Karpas-422 (cell line): ENCODE data around the gene CSF3. TPM values are rescaled to one million over a fixed set of nuclear protein-coding genes. Genes with fewer than 3 reads are reported as not detected.
A peak's percentile ranks its signal among the peaks of the same experiment; 100 is the strongest.

ENCODE experiments used
- DNase-seq: peaks from one replicate; pipeline ENCODE4 v3.0.0-alpha.2; 2015
- H2AFZ ChIP-seq: fragments of 200-600 bp; sonication (generic); 2 replicates; pipeline ENCODE4 v1.6.1; 2014; ENCODE audit warnings: antibody characterized with exemption, low read length, mixed read lengths
- H3K27ac ChIP-seq: fragments of 200-600 bp; sonication (generic); 2 replicates; pipeline ENCODE4 v1.5.1; 2014; ENCODE audit warnings: mild to moderate bottlenecking, low read length, moderate library complexity
- H3K27me3 ChIP-seq: fragments of 200-600 bp; sonication (generic); 2 replicates; pipeline ENCODE4 v1.6.1; 2014; ENCODE audit warnings: low read length, mixed read lengths
- H3K36me3 ChIP-seq: fragments of 200-600 bp; sonication (generic); 2 replicates; pipeline ENCODE4 v1.6.1; 2014; ENCODE audit warnings: low read length, mixed read lengths; ENCODE audit not compliant: insufficient read depth
- H3K4me1 ChIP-seq: fragments of 200-600 bp; sonication (generic); 2 replicates; pipeline ENCODE4 v1.6.1; 2014; ENCODE audit warnings: mild to moderate bottlenecking, low read length, mixed read lengths
- H3K4me2 ChIP-seq: fragments of 200-600 bp; sonication (generic); 2 replicates; pipeline ENCODE4 v1.6.1; 2014; ENCODE audit warnings: low read length, low read depth, mild to moderate bottlenecking; ENCODE audit not compliant: poor library complexity, severe bottlenecking
- H3K4me3 ChIP-seq: fragments of 200-600 bp; sonication (generic); 2 replicates; pipeline ENCODE4 v1.5.1; 2014; ENCODE audit warnings: mild to moderate bottlenecking, antibody characterized with exemption, low read length, mixed read lengths
- H3K79me2 ChIP-seq: fragments of 200-600 bp; sonication (generic); 2 replicates; pipeline ENCODE4 v1.6.1; 2014; ENCODE audit warnings: mild to moderate bottlenecking, low read length, mixed read lengths
- H3K9ac ChIP-seq: fragments of 200-600 bp; sonication (generic); 2 replicates; pipeline ENCODE4 v1.6.0; 2014; ENCODE audit warnings: low read length
- H3K9me2 ChIP-seq: fragments of 200-600 bp; sonication (generic), shearing (Covaris generic); replicated peaks from 2 replicates; pipeline ENCODE4 v1.6.0; 2014; ENCODE audit warnings: mild to moderate bottlenecking, low read length, moderate library complexity; ENCODE audit not compliant: insufficient read depth
- H3K9me3 ChIP-seq: fragments of 300-700, 200-600 bp; sonication (generic); 2 replicates; pipeline ENCODE4 v1.6.1; 2014; ENCODE audit warnings: low read length, mixed read lengths
- H4K20me1 ChIP-seq: fragments of 200-600 bp; sonication (generic); 2 replicates; pipeline ENCODE4 v1.6.1; 2014; ENCODE audit warnings: mild to moderate bottlenecking, antibody characterized with exemption, low read length, low read depth; ENCODE audit not compliant: insufficient read depth
- total RNA-seq: library from RNA; depleted of rRNA; stranded (reverse); fragments of >200 nt; shearing (Covaris generic); gene quantifications from 2 replicates; pipeline ENCODE4 v1.2.3, GENCODE V29; 2014; ENCODE audit warnings: low replicate concordance

The CSF3 gene
- total RNA-seq, 1 experiment from 2014 or later, result not detected

GRCh38 chr17:40058186-40058784 lies 43.0 kb downstream of the CSF3 start:
- Histone ChIP-seq H3K27ac (no peak overlapping the region), H3K36me3 (no peaks in the 10 kb centered on the region), H3K9me3 (no peaks in the 10 kb centered on the region), H4K20me1 (no peaks in the 10 kb centered on the region), H3K79me2 (peaks cover 9% of the 10 kb centered on the region), H3K9ac (no peak overlapping the region), H3K9me2 (no peaks in the 10 kb centered on the region), H3K4me2 (no peak overlapping the region), H3K4me3 (no peak overlapping the region), H2AFZ (no peak overlapping the region), H3K27me3 (0 out of 2 replicates have a peak, but pooled peaks cover 4% of the 10 kb centered on the region), H3K4me1 (peaks cover 19% of the 10 kb centered on the region)
- peak; percentile 37 for DNase-seq

- Histone ChIP-seq H3K27me3 (0 out of 2 replicates have a peak, but pooled peaks cover 4% of the 10 kb centered on the region), H3K9me3 (no peaks in the 10 kb centered on the region), H2AFZ (no peak overlapping the region)
These were observed 43.6 kb downstream of the CSF3 start for GRCh38 chr17:40058865-40059264.

GRCh38 chr17:40059729-40060475 lies 44.7 kb downstream of the CSF3 start:
- peak; percentile 34 for DNase-seq
- Histone ChIP-seq H3K9ac (no peak overlapping the region), H3K27ac (no peak overlapping the region), H3K4me1 (peaks cover 22% of the 10 kb centered on the region), H4K20me1 (no peaks in the 10 kb centered on the region), H2AFZ (no peak overlapping the region), H3K27me3 (0 out of 2 replicates have a peak, but pooled peaks cover 7% of the 10 kb centered on the region), H3K79me2 (no peaks in the 10 kb centered on the region), H3K4me2 (no peak overlapping the region), H3K9me3 (no peaks in the 10 kb centered on the region), H3K4me3 (no peak overlapping the region), H3K36me3 (no peaks in the 10 kb centered on the region), H3K9me2 (no peaks in the 10 kb centered on the region)

More at GRCh38 chr17:40058865-40059264, 43.6 kb downstream of the CSF3 start:
- Histone ChIP-seq H3K27ac (no peak overlapping the region), H3K36me3 (no peaks in the 10 kb centered on the region), H3K4me1 (peaks cover 21% of the 10 kb centered on the region), H4K20me1 (no peaks in the 10 kb centered on the region), H3K79me2 (peaks cover 3% of the 10 kb centered on the region; the same call in 1 of the 2 replicates), H3K9me2 (no peaks in the 10 kb centered on the region), H3K4me3 (no peak overlapping the region), H3K4me2 (no peak overlapping the region), H3K9ac (no peak overlapping the region)
- peak; percentile 17 for DNase-seq

- Histone ChIP-seq H3K4me1 (peaks cover 25% of the 10 kb centered on the region), H2AFZ (no peak overlapping the region), H3K9me3 (no peaks in the 10 kb centered on the region), H3K27ac (no peak overlapping the region), H3K4me3 (no peak overlapping the region), H3K9me2 (no peaks in the 10 kb centered on the region), H3K79me2 (no peaks in the 10 kb centered on the region), H3K27me3 (0 out of 2 replicates have a peak, but pooled peaks cover 7% of the 10 kb centered on the region), H3K36me3 (no peaks in the 10 kb centered on the region), H3K9ac (no peak overlapping the region), H4K20me1 (no peaks in the 10 kb centered on the region), H3K4me2 (no peak overlapping the region)
- peak; percentile 39 for DNase-seq
These were observed 45.8 kb downstream of the CSF3 start for GRCh38 chr17:40060887-40061608.

- H3K9ac ChIP-seq, result no peak overlapping the region
- peak; percentile 25 for DNase-seq
These were observed 46.4 kb downstream of the CSF3 start for GRCh38 chr17:40061609-40062038.

GRCh38 chr17:40062329-40063186 lies 47.3 kb downstream of the CSF3 start, which contains the start of gene THRA:
TSS of gene THRA (plus strand) at chr17:40062965. CDS start at chr17:40074489, 11,524 bp downstream.
- H3K27ac ChIP-seq, result no peak within 1 kb of the TSS
- H3K9me2 ChIP-seq, result no peaks in the 10 kb centered on the region
- 0 out of 2 replicates have a peak, but pooled peaks cover 7% of the 10 kb centered on the region for H3K27me3 ChIP-seq
- no peaks in the 10 kb centered on the region for H3K36me3 ChIP-seq
- H3K9me3 ChIP-seq, result no peaks in the 10 kb centered on the region
- H3K79me2 ChIP-seq, result no peaks in the 10 kb centered on the region
- H3K9ac ChIP-seq, result peak within 1 kb of the TSS; percentile 75
- H3K4me3 ChIP-seq, result peak within 1 kb of the TSS; percentile 84
- peak; percentile 81 for DNase-seq
- no peaks in the 10 kb centered on the region for H4K20me1 ChIP-seq
- H2AFZ ChIP-seq, result peak within 1 kb of the TSS; percentile 99
- H3K4me2 ChIP-seq, result peak within 1 kb of the TSS; percentile 96
- H3K4me1 ChIP-seq, result peaks cover 25% of the 10 kb centered on the region

More at GRCh38 chr17:40061609-40062038, 46.4 kb downstream of the CSF3 start:
- peaks cover 25% of the 10 kb centered on the region for H3K4me1 ChIP-seq
- H3K4me2 ChIP-seq, result peak overlapping the region; percentile 87
- H3K27ac ChIP-seq, result no peak overlapping the region
- H2AFZ ChIP-seq, result no peak overlapping the region
- no peaks in the 10 kb centered on the region for H3K9me2 ChIP-seq
- 0 out of 2 replicates have a peak, but pooled peaks cover 7% of the 10 kb centered on the region for H3K27me3 ChIP-seq
- H3K79me2 ChIP-seq, result no peaks in the 10 kb centered on the region
- no peaks in the 10 kb centered on the region for H3K36me3 ChIP-seq
- no peaks in the 10 kb centered on the region for H3K9me3 ChIP-seq
- H3K4me3 ChIP-seq, result peak overlapping the region; percentile 70; the same call in 1 of the 2 replicates
- no peaks in the 10 kb centered on the region for H4K20me1 ChIP-seq

- Histone ChIP-seq H3K4me2 (peak overlapping the region; percentile 96), H3K27me3 (0 out of 2 replicates have a peak, but pooled peaks cover 7% of the 10 kb centered on the region), H3K27ac (no peak overlapping the region), H3K36me3 (no peaks in the 10 kb centered on the region), H4K20me1 (no peaks in the 10 kb centered on the region), H3K4me3 (peak overlapping the region; percentile 84), H3K9me3 (no peaks in the 10 kb centered on the region), H3K4me1 (peaks cover 25% of the 10 kb centered on the region), H3K79me2 (no peaks in the 10 kb centered on the region), H2AFZ (peak overlapping the region; percentile 99), H3K9me2 (no peaks in the 10 kb centered on the region), H3K9ac (peak overlapping the region; percentile 75)
- peak; percentile 47 for DNase-seq
These were observed 48.0 kb downstream of the CSF3 start for GRCh38 chr17:40063187-40063771.
